A549 (cell line): ENCODE data around the gene COL5A1.

Experiments used
- TF ChIP-seq, protein P1 (sequence below): fragments of 200-600 bp; sonication (generic); IDR thresholded peaks from 2 replicates; pipeline ENCODE4 v1.6.1; 2016; ENCODE audit warnings: antibody characterized with exemption, mild to moderate bottlenecking, moderate library complexity
- TF ChIP-seq, protein P2 (sequence below): fragments of >200 bp; sonication (Bioruptor Twin); formaldehyde crosslinking; IDR thresholded peaks from 3 replicates; pipeline ENCODE4 v1.5.1; 2016

GRCh38 chr9:134860510-134860909 is 218.9 kb downstream of the COL5A1 start:
- TF ChIP-seq, protein P1, sequence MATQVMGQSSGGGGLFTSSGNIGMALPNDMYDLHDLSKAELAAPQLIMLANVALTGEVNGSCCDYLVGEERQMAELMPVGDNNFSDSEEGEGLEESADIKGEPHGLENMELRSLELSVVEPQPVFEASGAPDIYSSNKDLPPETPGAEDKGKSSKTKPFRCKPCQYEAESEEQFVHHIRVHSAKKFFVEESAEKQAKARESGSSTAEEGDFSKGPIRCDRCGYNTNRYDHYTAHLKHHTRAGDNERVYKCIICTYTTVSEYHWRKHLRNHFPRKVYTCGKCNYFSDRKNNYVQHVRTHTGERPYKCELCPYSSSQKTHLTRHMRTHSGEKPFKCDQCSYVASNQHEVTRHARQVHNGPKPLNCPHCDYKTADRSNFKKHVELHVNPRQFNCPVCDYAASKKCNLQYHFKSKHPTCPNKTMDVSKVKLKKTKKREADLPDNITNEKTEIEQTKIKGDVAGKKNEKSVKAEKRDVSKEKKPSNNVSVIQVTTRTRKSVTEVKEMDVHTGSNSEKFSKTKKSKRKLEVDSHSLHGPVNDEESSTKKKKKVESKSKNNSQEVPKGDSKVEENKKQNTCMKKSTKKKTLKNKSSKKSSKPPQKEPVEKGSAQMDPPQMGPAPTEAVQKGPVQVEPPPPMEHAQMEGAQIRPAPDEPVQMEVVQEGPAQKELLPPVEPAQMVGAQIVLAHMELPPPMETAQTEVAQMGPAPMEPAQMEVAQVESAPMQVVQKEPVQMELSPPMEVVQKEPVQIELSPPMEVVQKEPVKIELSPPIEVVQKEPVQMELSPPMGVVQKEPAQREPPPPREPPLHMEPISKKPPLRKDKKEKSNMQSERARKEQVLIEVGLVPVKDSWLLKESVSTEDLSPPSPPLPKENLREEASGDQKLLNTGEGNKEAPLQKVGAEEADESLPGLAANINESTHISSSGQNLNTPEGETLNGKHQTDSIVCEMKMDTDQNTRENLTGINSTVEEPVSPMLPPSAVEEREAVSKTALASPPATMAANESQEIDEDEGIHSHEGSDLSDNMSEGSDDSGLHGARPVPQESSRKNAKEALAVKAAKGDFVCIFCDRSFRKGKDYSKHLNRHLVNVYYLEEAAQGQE: no peak
- TF ChIP-seq, protein P2, sequence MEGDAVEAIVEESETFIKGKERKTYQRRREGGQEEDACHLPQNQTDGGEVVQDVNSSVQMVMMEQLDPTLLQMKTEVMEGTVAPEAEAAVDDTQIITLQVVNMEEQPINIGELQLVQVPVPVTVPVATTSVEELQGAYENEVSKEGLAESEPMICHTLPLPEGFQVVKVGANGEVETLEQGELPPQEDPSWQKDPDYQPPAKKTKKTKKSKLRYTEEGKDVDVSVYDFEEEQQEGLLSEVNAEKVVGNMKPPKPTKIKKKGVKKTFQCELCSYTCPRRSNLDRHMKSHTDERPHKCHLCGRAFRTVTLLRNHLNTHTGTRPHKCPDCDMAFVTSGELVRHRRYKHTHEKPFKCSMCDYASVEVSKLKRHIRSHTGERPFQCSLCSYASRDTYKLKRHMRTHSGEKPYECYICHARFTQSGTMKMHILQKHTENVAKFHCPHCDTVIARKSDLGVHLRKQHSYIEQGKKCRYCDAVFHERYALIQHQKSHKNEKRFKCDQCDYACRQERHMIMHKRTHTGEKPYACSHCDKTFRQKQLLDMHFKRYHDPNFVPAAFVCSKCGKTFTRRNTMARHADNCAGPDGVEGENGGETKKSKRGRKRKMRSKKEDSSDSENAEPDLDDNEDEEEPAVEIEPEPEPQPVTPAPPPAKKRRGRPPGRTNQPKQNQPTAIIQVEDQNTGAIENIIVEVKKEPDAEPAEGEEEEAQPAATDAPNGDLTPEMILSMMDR: no peak
